T-helper 2 cell (primary cell): ENCODE data around the gene VEGFB.
A peak's percentile ranks its signal among the peaks of the same experiment; 100 is the strongest.

ENCODE experiments used
- DNase-seq, 5 experiments: peaks; one replicate each; pipeline versions ENCODE4 v3.0.0 to v3.0.0-alpha.2; 2012 to 2022

VEGFB gene

DNA sequence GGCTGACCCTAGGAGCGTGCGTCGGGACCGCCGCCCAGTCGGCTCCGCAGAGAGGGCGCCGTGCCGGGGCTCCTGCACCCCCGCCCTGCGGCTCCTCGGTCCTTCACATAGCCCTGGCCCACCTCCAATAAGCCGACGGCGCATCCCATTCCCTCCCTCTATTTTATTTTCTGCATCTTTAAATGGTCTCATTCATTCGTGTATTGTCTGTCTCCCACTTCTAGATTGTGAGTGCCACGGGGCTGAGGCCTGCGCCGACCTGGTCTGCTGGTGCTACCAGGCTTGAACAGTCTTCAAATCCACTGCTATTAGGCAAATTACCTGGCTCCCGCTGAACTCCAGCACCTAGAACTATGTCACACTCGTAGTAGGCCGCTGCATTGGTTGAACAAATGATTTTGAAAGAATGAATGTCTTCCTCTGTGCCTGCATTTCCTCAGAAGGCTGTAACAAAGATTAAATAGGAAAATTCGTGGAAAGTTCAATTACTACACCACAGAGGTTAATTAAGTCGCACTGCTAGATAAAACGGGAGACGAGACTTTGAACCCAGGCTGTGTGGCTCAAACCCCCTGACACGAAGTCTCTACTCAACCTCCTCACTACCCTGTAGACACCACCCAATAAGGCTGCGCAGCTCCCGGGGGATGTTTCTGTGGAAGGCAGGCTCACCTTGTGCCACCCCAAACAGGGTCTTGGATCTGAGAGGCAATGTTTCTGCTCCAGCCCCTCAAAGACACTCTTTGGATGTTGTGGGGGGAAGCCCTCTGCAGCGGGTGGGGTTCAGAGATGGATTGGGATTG, 13.5 kb downstream of the VEGFB start:
- no peak for DNase-seq

GRCh38 chr11:64248578-64248977, 14.2 kb downstream of the VEGFB start:
- DNase-seq, result no peak

DNA sequence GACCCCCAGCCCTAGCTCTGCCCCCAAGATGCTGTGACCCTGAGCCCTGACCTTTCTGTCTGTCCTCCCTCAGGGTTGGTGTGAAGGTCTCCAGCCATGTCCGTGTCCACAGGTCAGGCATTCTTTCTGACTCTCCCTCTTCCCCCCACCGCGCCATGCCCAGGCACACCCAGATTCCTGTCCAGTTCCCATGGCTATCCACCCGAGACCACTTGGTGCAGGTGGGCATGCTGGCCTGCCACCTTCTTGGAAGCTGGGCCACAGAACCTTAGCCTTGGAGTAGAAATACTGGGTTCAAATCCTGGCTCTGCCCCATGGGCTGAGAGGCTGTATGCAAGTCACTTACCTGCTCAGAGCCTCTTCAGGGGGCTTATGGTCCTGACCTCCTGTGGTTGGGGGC, 14.7 kb downstream of the VEGFB start:
- DNase-seq, result no peak

- DNase-seq, result no peak
Measured at GRCh38 chr11:64249563-64250414, 15.4 kb downstream of the VEGFB start.

GRCh38 chr11:64250415-64251015, 16.1 kb downstream of the VEGFB start:
- no peak for DNase-seq

GRCh38 chr11:64251016-64251752, 16.8 kb downstream of the VEGFB start, which contains the start of gene PLCB3:
TSS of gene PLCB3 (plus strand) at chr11:64251530. CDS start at chr11:64251650, 120 bp downstream.
- DNase-seq, result peak; percentile 40 to 56 (median 49)

DNA sequence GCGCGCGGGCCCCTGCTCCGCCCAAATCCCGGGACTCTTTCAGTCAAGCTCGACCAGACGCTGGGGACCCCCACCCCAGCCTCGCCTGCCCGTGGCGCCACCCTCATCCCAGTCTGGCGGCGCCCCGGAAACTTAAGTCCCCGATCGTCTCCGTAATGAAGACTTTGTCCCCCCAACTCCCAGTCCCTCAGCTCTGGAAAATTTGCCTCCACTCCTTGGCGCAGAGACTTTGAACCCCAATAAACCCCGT, 17.3 kb downstream of the VEGFB start:
- no peak for DNase-seq

- DNase-seq, result no peak
Measured at GRCh38 chr11:64252003-64252872, 17.9 kb downstream of the VEGFB start.

GRCh38 chr11:64253043-64253442, 18.7 kb downstream of the VEGFB start:
- no peak for DNase-seq

GRCh38 chr11:64253481-64253880, 19.1 kb downstream of the VEGFB start:
- DNase-seq, result no peak

DNA sequence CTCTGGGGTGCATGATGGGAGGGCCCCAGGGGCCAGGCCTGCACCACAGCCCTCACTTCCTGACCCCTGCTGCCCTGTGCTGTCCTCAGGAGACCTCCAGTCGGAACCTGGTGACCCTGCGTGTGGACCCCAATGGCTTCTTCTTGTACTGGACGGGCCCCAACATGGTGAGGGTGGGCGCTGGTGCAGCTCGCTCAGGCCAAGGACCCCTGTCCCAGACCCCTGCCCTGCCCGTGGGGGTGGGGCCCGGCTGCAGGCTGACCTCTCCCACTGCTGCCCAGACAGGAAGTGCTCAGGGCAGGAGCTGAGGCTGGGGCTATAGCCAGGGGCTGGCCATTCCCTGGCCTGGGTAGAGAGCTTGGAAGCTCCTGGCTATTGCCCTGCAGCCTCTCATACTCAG, 19.9 kb downstream of the VEGFB start:
- no peak for DNase-seq

DNA sequence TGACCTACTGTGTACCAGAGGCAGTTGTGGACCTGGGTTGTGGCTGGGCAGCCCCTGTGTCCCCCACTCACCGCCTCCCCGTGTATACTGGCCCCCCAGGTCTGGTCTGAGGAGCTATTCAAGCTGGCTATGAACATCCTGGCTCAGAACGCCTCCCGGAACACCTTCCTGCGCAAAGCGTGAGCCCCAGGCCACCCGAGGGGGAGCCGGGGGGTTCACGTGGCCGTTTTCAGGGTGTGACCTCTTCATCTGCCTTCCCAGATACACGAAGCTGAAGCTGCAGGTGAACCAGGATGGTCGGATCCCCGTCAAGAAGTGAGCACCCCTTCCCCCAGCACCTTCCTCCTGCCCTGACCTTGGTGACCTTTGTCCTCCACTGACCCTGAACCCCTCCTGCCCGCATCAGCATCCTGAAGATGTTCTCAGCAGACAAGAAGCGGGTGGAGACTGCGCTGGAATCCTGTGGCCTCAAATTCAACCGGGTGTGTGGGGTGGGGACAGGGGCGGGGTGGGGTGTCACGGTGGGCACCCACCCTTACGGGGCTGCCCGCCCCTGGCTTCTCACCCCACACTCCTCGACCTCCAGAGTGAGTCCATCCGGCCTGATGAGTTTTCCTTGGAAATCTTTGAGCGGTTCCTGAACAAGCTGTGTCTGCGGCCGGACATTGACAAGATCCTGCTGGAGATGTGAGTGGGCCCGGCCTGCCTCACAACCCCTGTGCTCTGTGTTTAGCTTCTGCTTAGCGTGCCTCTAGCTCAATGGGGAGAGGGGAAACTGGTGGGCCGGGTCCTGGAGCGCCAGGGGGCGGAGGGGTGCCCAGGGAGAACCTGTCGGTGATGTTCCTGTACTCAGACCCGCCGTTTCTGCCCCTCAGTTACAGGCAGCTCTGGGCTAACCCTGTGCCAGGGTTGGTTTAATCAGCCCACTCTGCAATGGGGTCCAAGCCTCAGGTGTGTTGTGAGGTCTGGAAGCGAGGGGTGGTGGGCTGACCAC, 21.0 kb downstream of the VEGFB start:
- no peak for DNase-seq

GRCh38 chr11:64256300-64256699, 21.9 kb downstream of the VEGFB start:
- DNase-seq, result no peak

GRCh38 chr11:64258356-64258755, 24.0 kb downstream of the VEGFB start:
- DNase-seq, result no peak

GRCh38 chr11:64258946-64259532, 24.7 kb downstream of the VEGFB start:
- no peak for DNase-seq

DNA sequence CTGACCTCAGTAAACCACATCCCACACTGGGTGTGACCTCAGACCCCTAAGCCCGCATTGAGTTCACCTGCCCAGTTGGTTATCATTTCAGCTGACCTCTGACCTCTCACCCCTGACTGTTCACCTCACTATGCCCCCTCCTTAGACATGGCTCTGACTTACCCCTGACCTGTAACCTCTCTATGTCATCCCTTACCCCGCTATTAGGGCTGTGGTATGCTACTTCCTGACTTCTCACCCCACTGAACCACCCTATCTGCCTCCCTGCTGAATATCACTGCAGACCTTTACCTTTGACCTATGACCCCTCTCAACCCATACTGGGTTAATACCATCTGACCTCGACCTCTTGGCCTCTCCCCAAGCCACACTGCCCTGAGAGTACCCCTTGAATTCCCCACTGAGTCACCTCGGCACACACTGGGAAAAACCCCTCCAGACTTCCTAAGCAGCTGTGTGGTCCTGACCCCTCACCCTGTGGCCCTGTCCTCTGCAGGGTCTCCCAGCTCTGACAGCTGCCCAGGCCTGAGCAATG, 25.2 kb downstream of the VEGFB start:
- no peak for DNase-seq

- no peak for DNase-seq
Measured at GRCh38 chr11:64260147-64260708, 25.8 kb downstream of the VEGFB start.

GRCh38 chr11:64261556-64262080, 27.2 kb downstream of the VEGFB start:
- no peak for DNase-seq

DNA sequence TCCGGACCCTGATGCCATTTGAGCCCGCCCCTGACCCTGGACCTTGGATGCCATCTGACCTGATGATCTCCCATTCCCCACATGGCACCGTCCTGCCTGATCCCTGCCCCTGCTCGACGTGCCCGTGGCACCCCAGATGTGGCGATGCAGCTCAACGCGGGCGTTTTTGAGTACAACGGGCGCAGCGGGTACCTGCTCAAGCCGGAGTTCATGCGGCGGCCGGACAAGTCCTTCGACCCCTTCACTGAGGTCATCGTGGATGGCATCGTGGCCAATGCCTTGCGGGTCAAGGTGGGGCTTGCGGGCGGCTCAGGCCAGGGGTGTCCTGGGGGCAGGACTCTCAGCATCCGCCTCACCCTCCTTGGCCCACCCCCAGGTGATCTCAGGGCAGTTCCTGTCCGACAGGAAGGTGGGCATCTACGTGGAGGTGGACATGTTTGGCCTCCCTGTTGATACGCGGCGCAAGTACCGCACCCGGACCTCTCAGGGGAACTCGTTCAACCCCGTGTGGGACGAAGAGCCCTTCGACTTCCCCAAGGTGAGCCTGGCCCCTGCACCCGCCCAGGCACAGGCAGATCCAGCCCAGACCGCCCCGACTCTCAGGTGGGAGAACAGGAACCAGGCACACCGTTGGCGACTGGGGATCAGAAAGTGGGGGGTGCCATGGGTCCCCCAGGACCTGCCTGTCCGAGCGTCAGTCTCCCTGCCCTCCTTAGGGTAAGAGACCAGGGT, 28.1 kb downstream of the VEGFB start:
- DNase-seq, result peak in 1 of 5 experiments; percentile 2
